HG02885 (cell line): ENCODE data around the gene CRMP1.

Experiments used
- ATAC-seq: cut with Tn5 transposase; IDR thresholded peaks from one replicate; pipeline ENCODE4 v1.9.1; 2021; ENCODE audit warnings: mild to moderate bottlenecking; ENCODE audit not compliant: unreplicated experiment, poor library complexity

Gene CRMP1

GRCh38 chr4:5780831-5781480 is 111.9 kb downstream of the CRMP1 start:
- no peak for ATAC-seq

- ATAC-seq, result no peak
Measured at GRCh38 chr4:5776510-5776909, 116.4 kb downstream of the CRMP1 start.

- ATAC-seq, result no peak
Measured at GRCh38 chr4:5774416-5775036, 118.4 kb downstream of the CRMP1 start.

GRCh38 chr4:5773271-5773555 is 119.7 kb downstream of the CRMP1 start:
- no peak for ATAC-seq

GRCh38 chr4:5772528-5773270 is 120.2 kb downstream of the CRMP1 start:
- no peak for ATAC-seq
